GM23248 (cell line): ENCODE results near the gene MYOD1.

ENCODE experiments used
- EZH2 ChIP-seq: fragments of 200-600 bp; sonication (generic); IDR thresholded peaks from 2 replicates; pipeline ENCODE4 v1.6.1; 2018; ENCODE audit warnings: antibody characterized with exemption, mild to moderate bottlenecking; ENCODE audit not compliant: insufficient read depth, poor library complexity, severe bottlenecking
- EZH2phosphoT487 ChIP-seq: fragments of 200-600 bp; sonication (generic); IDR thresholded peaks from 2 replicates; pipeline ENCODE4 v1.6.1; 2018; ENCODE audit warnings: antibody characterized with exemption, moderate library complexity, mild to moderate bottlenecking, low read depth; ENCODE audit not compliant: insufficient read depth

DNA sequence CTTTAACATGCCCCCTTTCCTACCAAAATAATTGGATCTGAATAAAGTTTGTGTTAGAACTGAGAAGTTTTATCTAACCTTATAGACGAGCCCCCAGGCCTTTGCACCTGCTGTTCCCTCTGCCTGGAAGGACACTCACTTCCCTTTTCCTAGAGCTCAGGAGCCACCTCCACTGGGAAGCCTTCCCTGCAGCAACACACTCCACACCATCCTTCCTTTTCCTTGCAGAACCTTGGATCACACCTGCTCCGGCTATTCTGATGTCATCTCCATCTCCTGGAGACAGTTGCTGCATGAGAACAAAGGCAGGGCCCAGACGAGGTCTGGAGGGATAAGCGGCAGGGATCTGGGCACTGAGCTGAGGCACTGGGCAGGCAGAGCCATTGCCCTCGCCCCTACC, 22.6 kb upstream of the MYOD1 start:
- no peak for TF ChIP-seq EZH2
- TF ChIP-seq EZH2phosphoT487 = no peak
